Activated CD8-positive, alpha-beta T cell treated with anti-CD3 and anti-CD28 coated beads for 36 hours (primary cell): Measurements from ENCODE around the gene RAB6D. TPM values are rescaled to one million over a fixed set of nuclear protein-coding genes. Genes with fewer than 3 reads are reported as not detected.
"Not testable (repeated sequence)": the region's sequence is repeated elsewhere in the genome, so short reads cannot be mapped to it uniquely, and the experiment has no call there.

Experiments used
- ATAC-seq: fragments of 200-7000 bp; cut with Tn5 transposase; one replicate; pipeline ENCODE4 v1.10.0; 2021; ENCODE audit warnings: mild to moderate bottlenecking, moderate library complexity
- CTCF ChIA-PET: fragments of 350-600 bp; sonication (Branson Sonifier 250); formaldehyde crosslinking; loops from one replicate; lab custom pipeline; 2021; ENCODE audit warnings: antibody characterized with exemption; lab: Charles Lee
- POLR2A ChIA-PET: fragments of 350-600 bp; sonication (Branson Sonifier 250); formaldehyde crosslinking; loops from one replicate; lab custom pipeline; 2021; ENCODE audit warnings: antibody characterized with exemption; lab: Charles Lee
- DNase-seq: peaks from one replicate; pipeline ENCODE4 v3.0.0-alpha.2; 2020
- H3K27ac Mint-ChIP-seq: one replicate; pipeline ENCODE4 v1.8.0; 2021; ENCODE audit warnings: mild to moderate bottlenecking, mixed read lengths
- H3K27me3 Mint-ChIP-seq: one replicate; pipeline ENCODE4 v1.8.0; 2021; ENCODE audit warnings: mixed read lengths
- H3K36me3 Mint-ChIP-seq: one replicate; pipeline ENCODE4 v1.8.0; 2021; ENCODE audit warnings: low read depth, mixed read lengths
- H3K4me1 Mint-ChIP-seq: one replicate; pipeline ENCODE4 v1.8.0; 2021; ENCODE audit warnings: low read depth, mixed read lengths
- H3K4me3 Mint-ChIP-seq: one replicate; pipeline ENCODE4 v1.8.0; 2021; ENCODE audit warnings: mild to moderate bottlenecking, moderate library complexity, mixed read lengths
- H3K9me3 Mint-ChIP-seq: one replicate; pipeline ENCODE4 v1.8.0; 2021; ENCODE audit warnings: mixed read lengths
- intact Hi-C: fragments of 100-400 bp; cut with micrococcal nuclease; formaldehyde crosslinking; loops from one replicate; pipeline ENCODE4 v1.10.0; 2022
- total RNA-seq, 2 experiments: library from RNA; stranded (reverse); gene quantifications; one replicate each; pipeline ENCODE4 v1.2.3, GENCODE V29; 2021
- TF ChIP-seq, protein P1 (sequence below): fragments of 200-600 bp; IDR thresholded peaks from one replicate; pipeline ENCODE4 v1.8.0; 2022; ENCODE audit warnings: antibody characterized with exemption, mild to moderate bottlenecking

RAB6D gene
- total RNA-seq: not detected

DNA sequence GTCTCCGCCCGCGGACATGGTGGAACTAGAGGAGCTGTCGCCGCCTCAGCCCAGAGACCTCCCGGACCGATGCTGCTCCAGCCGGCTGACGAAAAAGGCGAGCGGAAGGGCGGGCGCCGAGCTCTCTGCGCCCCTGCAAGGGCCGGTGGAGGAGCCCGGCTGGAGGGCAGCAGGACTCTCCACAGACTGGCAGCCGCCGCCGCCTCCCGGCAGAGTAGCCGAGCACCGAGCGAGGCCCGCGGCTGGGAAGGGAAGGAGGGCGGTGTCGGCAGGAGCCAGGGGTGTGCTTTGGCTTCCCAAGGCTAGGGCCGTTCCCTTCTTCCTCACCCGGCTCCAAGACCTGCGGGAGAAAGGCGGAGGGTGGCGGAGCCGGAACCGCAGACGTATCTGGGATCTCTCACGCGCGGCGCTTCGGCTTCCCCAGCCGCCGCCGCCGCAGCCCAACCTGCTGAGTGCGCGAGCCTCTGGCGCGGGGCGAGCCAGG, at the start of gene RAB6D:
TSS of gene RAB6D (minus strand) at position 466 of the 484 bp plus-strand sequence. CDS start at position 18, 448 bp downstream.
- H3K27ac Mint-ChIP-seq, intact Hi-C loops, H3K36me3 Mint-ChIP-seq, H3K9me3 Mint-ChIP-seq, CTCF ChIA-PET, H3K4me1 Mint-ChIP-seq, DNase-seq, POLR2A ChIA-PET: not testable (repeated sequence)
- H3K27me3 Mint-ChIP-seq: peaks cover 33% of the 10 kb centered on the region
- peak; percentile 62 for ATAC-seq
- H3K4me3 Mint-ChIP-seq: peak within 1 kb of the TSS; percentile 38

DNA sequence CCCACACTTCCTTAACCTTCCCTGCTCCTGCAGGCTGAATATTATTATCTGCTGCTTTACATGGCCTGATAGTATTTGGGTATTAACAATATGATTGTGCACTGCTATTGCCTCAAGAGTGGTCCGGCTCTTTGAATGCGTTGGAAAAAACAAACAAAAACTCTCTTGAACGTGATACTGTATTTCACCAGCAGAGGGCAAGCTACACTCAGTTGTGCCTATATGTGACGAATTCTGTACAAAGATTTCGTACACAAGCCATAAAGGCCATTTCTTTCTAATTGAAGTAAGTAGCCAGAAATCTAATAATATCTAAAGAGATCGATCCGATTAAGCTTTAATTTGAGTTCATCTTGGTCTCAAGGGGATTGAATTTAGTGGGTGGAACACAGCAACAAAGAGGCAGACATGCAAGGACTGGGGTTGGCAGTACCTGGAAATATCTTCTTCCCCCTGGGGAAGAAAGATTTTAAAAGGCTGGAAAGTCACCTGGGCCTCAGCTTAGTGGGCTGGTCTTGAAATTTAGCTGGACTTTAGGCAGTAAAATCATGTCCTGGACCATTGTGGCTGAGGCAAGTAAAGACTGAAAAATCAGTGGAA, 49.3 kb upstream of the RAB6D start:
- H3K4me1 Mint-ChIP-seq: peaks cover 4% of the 10 kb centered on the region
- POLR2A ChIA-PET: no interaction called here
- H3K4me3 Mint-ChIP-seq: no peak overlapping the region
- peaks cover 16% of the 10 kb centered on the region for H3K27me3 Mint-ChIP-seq
- intact Hi-C loops: loop anchor here (5.0 kb wide), 2 partner anchors 259 to 261 kb away; no protein-coding TSS in a partner anchor
- H3K9me3 Mint-ChIP-seq: no peaks in the 10 kb centered on the region
- ATAC-seq (peak; percentile 73), DNase-seq (peak; percentile 35)
- H3K36me3 Mint-ChIP-seq: no peaks in the 10 kb centered on the region
- CTCF ChIA-PET: interaction anchor here (0.8 to 2.3 kb wide), 15 partner anchors 9 to 259 kb away, joined by 3 to 25 read pairs (median 5); partner anchors contain the start of genes CCDC74A and MZT2A
- H3K27ac Mint-ChIP-seq: no peak overlapping the region
- TF ChIP-seq, protein P1, sequence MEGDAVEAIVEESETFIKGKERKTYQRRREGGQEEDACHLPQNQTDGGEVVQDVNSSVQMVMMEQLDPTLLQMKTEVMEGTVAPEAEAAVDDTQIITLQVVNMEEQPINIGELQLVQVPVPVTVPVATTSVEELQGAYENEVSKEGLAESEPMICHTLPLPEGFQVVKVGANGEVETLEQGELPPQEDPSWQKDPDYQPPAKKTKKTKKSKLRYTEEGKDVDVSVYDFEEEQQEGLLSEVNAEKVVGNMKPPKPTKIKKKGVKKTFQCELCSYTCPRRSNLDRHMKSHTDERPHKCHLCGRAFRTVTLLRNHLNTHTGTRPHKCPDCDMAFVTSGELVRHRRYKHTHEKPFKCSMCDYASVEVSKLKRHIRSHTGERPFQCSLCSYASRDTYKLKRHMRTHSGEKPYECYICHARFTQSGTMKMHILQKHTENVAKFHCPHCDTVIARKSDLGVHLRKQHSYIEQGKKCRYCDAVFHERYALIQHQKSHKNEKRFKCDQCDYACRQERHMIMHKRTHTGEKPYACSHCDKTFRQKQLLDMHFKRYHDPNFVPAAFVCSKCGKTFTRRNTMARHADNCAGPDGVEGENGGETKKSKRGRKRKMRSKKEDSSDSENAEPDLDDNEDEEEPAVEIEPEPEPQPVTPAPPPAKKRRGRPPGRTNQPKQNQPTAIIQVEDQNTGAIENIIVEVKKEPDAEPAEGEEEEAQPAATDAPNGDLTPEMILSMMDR: peak; percentile 80

DNA sequence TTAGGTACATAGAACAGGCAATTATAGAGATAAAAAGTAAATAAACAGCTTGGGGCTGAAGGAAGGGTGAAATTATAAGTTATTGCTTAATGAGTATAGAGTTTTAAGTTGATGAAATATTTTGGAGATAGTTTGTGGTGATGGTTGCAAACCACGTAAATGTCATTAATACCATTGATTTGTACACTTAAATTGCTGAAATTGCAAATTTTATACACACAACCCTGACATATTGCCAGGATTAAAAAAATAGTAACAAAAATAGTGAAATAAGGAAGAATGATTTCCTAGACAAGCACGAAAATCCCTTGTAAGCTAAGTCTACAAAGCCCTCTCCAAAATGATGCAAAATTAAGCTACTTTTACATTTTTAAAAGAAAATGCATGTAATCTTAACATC, 46.2 kb upstream of the RAB6D start:
- H3K27ac Mint-ChIP-seq: no peak overlapping the region
- H3K9me3 Mint-ChIP-seq: no peaks in the 10 kb centered on the region
- ChIA-PET POLR2A (no interaction called here), CTCF (no interaction called here)
- no peak for DNase-seq
- H3K4me3 Mint-ChIP-seq: no peak overlapping the region
- H3K36me3 Mint-ChIP-seq: no peaks in the 10 kb centered on the region
- H3K27me3 Mint-ChIP-seq: peaks cover 14% of the 10 kb centered on the region
- ATAC-seq: no peak
- peaks cover 4% of the 10 kb centered on the region for H3K4me1 Mint-ChIP-seq
- TF ChIP-seq, protein P1: no peak
- intact Hi-C loops: loop anchor here (5.0 kb wide), 2 partner anchors 258 to 262 kb away; no protein-coding TSS in a partner anchor

DNA sequence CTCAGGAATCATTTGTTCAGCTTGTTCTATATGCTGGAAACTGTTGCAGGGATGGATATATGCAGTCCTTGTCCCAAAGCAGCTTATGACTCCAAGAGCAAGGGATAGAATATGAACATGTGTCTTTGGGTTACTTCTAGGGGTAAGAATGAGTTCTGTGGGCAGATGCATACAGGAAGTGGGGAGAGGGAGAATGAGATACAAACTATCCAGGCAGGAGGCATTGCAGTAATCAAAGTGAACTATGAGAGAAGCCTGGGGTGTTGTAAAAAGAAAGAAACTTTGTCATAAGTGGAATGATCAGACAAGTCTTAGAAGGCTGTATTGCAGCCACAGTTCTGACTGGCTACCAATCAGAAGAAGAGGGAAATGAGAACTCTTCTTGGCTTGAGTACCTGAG, 44.8 kb upstream of the RAB6D start:
- CTCF ChIA-PET: no interaction called here
- no peak overlapping the region for H3K27ac Mint-ChIP-seq

DNA sequence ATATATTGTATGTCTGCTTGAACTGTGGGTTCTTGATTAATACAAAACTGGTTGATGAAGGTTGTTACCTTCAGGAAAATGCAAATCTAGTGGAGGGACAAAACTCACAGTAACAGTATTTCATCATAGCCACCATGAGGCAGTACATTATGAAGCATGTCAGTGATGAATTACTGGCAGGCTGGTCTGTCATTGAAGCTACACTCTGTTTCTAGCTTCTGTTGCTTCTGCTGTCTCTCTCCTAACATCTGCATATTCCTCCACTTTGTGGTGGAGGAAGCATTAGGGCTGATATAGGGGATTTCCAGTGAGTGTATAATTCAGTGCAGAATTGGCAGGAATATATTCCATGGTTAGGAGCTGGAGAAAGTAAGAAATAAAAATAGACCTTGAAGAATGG, 44.2 kb upstream of the RAB6D start:
- H3K4me1 Mint-ChIP-seq: peaks cover 2% of the 10 kb centered on the region
- intact Hi-C loops: no loop called here

More for the DNA sequence above, 44.8 kb upstream of the RAB6D start:
- Mint-ChIP-seq H3K27me3 (peaks cover 14% of the 10 kb centered on the region), H3K36me3 (no peaks in the 10 kb centered on the region), H3K9me3 (no peaks in the 10 kb centered on the region), H3K4me3 (no peak overlapping the region), H3K4me1 (peaks cover 4% of the 10 kb centered on the region)
- intact Hi-C loops: no loop called here
- no peak for DNase-seq
- no peak for ATAC-seq
- POLR2A ChIA-PET: no interaction called here
- TF ChIP-seq, protein P1: no peak

More for the DNA sequence above, 44.2 kb upstream of the RAB6D start:
- DNase-seq (no peak), ATAC-seq (no peak)
- H3K36me3 Mint-ChIP-seq: no peaks in the 10 kb centered on the region
- POLR2A ChIA-PET: no interaction called here
- H3K27me3 Mint-ChIP-seq: peaks cover 13% of the 10 kb centered on the region
- CTCF ChIA-PET: no interaction called here
- no peak overlapping the region for H3K4me3 Mint-ChIP-seq
- no peak overlapping the region for H3K27ac Mint-ChIP-seq
- TF ChIP-seq, protein P1: no peak
- no peaks in the 10 kb centered on the region for H3K9me3 Mint-ChIP-seq
